Ureter (tissue), 1 donor: ENCODE data around the gene HAP1. TPM values are rescaled to one million over a fixed set of nuclear protein-coding genes. Genes with fewer than 3 reads are reported as not detected.
"Not testable (repeated sequence)": the region's sequence is repeated elsewhere in the genome, so short reads cannot be mapped to it uniquely, and the experiment has no call there.

ENCODE experiments used
- DNase-seq: peaks from one replicate; pipeline ENCODE4 v3.0.0-alpha.2; 2020; ENCODE audit warnings: low spot score
- total RNA-seq: library from RNA; stranded (reverse); gene quantifications from one replicate; pipeline ENCODE4 v1.2.4, GENCODE V29; 2023
- donor health status: DM: yes; HTN: yes; CAD: no.

The HAP1 gene, protein sequence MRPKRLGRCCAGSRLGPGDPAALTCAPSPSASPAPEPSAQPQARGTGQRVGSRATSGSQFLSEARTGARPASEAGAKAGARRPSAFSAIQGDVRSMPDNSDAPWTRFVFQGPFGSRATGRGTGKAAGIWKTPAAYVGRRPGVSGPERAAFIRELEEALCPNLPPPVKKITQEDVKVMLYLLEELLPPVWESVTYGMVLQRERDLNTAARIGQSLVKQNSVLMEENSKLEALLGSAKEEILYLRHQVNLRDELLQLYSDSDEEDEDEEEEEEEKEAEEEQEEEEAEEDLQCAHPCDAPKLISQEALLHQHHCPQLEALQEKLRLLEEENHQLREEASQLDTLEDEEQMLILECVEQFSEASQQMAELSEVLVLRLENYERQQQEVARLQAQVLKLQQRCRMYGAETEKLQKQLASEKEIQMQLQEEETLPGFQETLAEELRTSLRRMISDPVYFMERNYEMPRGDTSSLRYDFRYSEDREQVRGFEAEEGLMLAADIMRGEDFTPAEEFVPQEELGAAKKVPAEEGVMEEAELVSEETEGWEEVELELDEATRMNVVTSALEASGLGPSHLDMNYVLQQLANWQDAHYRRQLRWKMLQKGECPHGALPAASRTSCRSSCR
- total RNA-seq = 0.47 TPM

DNA sequence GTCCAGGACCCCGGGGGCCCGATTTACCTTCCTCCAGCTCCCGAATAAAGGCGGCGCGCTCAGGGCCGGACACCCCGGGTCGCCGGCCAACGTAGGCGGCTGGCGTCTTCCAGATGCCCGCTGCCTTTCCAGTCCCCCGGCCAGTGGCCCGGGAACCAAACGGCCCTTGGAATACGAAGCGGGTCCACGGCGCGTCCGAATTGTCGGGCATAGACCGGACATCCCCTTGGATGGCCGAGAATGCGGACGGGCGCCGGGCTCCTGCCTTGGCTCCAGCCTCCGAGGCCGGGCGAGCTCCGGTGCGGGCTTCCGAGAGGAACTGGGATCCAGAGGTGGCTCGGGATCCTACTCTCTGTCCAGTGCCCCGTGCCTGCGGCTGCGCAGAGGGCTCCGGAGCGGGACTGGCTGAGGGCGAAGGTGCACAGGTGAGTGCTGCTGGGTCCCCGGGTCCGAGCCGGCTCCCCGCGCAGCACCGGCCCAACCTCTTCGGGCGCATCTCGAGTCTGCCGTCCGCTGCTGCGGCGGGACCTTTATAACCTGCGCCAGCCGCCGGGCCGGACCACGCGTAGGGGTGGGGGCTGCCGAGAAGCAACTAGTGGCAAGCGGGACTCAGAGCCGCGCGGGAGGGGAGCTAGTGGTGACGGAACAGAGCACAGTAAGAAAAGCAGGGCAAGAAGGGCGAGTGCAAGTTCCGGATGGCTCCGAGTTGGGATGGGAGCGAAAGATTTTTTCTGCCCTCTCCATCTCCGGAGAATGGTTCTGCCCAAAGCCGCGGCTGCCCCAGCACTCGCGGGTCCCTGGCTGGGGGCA lies at the start of gene HAP1:
TSS of gene HAP1 (minus strand) at position 505 of the 810 bp plus-strand sequence. CDS start at position 496, 9 bp downstream.
- no peak for DNase-seq

DNA sequence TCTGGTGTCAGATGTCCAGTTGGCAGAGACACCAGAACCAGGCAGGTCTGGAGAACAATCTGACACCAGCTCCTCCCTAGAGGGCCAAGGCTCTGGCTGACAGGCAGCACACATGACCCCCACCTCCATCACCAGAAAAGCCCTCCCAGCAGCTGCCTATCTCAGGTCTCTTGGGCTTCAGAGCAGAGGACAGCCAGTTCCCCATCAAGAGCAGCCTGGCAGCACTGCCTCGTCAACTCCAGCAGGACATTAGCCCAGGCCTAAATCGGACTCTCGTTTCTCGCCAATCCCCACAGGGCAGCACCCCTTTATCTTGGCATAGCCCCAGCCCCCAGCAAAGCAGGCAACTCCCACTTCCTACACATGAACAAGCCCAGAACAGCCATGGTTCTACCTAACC lies 47.7 kb upstream of the HAP1 start:
- DNase-seq = no peak

DNA sequence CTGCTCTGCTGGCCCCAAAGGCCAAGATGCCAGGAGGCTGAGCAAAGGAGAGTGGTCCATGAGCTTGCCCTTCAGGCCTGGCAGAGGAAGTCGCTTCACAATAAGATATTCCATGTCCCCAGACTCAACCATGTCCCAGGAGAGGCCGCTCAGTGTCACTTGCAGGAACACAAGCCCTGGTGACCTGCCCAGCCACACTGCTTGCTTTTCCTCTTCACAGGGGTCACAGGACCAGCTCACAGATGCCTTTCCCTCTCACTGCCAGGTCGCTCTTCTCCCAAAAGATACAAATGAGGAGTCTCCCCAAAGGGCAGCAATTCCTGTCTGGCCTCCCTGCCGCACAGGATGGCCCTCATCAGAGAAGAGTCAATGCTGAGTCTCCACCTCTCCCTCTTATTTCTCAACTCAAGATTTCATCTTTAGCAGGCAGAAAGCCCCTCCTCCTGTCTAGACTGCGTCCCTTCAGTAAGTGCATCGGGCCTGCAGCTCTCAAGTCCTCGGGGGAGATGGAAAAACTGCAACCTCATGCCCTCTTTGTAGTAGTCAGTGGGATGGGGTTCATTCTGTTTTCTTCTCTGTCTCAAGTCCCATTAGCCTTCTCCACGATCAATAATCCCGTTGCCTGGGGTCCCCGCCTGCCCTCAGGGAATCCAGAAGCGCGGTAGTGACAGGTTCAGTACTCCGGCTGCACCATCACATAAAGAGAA lies 47.1 kb upstream of the HAP1 start:
- DNase-seq = no peak

DNA sequence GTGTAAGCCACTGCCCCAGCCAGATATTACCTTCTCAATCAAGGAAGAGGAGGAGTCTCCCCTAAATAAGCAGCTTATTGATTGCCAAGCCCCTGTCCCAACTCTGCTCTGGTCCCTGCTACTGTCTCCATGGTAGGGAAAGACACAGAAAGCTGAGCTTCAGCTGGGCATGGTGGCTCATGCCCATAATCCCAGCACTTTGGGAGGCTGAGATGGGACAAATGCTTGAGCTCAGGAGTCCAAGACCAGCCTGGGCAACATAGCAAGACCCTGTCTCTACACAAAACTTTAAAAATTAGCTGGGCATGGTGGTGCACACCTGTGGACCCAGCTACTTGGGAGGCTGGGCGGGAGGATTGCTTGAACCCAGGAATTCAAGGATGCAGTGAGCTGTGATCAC lies 45.5 kb upstream of the HAP1 start:
- no peak for DNase-seq

DNA sequence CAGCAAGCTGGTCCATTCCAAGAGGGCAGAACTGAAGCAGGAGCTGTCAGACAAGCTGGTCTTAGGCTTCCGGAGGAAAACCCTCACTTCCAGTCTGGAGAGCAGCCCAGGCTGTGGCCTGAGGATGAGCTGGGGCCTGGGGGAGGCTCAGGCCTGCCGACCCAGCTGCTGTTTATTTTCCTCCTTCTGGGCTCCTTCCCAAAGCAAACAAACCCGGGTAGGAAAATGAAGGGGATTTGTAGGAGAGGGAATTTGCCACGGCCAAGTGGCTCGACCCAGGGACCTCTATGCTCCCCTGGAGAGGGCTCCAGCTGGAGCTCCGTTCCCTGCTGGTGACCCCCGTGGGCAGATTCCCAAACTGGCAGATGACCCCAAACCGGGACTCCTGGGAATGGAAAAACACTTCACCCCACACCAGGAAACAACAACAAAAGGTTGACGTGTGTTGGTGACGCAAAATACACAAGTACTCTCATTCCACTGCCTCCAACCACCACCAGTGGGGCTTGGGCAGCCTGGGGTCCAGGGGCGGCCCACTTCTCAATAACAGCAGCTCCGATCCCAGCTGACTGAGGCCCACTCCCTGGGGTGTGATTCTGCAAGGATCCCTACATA lies 43.2 kb upstream of the HAP1 start:
- DNase-seq = peak; percentile 78

DNA sequence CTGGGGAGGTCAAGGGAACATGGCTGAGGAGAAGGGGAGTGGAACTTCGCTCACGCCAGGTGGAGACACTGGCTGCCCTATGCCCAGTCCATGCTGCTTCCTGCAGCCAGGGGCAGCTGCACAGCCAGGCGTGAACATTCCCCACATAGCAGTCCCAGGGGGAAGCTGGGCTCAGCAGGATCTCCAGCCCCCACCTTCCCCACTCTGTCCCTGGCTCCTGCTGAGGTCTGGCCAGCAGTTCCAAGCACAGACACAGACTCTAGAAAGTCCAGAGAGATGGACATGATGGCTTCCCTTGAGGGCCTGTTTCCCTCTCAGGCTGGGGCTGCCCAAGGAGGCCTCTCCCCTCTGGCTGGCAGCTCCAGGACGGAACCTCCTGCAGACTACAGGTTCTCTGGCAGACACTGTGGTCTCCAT lies 42.7 kb upstream of the HAP1 start:
- DNase-seq = no peak

DNA sequence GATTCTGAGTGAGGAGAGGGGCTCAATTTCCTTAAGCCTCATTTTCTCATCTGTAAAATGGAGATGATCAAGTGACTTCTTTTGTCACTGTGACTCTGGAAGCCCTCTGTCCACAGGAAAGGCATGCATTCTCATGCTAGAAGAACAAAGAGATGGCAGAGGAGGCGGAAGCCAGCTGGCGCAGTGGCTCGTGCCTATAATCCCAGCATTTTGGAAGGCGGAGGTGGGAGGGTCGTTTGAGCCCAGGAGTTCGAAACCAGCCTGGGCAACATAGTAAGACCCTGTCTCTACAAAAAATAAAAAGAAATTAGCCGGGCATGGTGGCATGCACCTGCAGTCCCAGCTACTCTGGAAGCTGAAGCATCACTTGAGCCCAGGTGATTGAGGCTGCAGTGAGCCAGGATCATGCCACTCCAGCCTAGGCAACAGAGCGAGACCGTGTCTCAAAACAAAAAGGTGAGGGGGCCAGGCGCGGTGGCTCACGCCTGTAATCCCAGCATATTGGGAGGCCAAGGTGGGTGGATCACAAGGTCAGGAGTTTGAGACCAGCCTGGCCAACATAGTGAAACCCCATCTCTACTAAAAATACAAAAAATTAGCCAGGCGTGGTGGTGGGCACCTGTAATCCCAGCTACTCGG lies 41.9 kb upstream of the HAP1 start:
- DNase-seq = not testable (repeated sequence)

DNA sequence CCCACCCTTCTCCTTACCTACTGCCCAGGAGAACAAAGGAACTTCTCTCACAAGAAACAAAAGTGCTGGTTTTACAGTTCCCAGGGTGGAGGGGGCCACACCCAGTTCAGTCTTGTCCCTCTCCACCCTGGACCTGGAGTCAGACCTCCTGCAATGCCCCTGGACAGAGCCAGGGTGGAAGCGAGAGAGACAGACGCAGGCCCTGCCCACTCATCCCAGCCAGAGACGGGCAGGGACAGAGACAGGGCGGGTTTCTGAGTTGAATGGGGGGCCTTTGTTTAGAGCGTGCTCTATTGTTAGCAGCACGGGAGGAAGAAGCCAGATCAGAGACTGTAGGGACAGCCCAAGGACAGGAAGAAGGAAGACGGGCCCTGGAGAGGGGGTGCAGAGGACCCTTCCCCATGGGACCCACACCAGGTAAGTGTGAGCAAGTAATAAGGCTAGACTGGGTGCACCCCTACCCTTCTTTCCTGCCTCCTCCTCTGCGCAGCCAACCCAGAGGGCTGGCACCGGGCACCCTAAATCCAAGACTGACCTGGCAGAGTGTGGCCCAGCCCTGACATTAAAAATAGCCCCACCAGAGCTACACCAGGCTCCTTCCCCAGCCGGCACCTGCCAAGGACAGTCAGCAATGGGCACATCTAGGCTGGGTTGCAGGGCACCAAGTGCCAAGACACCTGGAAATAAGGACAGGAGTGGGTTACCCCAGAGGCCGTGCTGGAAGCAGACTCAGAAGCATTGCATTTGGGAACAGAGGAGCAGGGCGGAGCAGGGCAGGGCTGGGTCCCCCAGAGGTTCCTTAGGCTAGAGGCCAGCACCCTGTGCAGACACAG lies 41.2 kb upstream of the HAP1 start:
- no peak for DNase-seq

DNA sequence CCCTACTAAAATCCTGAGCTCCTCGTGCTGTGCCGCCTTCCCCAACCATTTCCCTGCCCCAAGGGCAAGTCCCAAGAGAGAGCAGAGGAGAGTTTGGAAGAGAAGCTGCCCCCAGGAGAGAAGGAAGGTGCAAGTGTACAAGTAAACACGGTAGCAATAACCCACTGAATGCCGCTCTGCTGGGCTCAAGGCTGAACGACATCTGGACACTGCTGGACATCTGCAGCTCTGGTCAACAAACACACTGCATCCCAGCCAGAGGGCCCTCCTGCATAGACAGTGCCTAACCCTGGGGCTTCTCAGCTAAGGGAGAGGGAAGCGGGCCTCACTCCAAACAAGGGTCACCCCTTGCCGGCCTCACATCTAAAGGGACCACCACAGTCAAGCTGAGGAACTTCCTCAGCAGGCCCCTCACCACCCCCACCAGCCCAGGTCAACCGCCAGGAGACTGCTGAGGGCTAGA lies 39.3 kb upstream of the HAP1 start:
- no peak for DNase-seq

DNA sequence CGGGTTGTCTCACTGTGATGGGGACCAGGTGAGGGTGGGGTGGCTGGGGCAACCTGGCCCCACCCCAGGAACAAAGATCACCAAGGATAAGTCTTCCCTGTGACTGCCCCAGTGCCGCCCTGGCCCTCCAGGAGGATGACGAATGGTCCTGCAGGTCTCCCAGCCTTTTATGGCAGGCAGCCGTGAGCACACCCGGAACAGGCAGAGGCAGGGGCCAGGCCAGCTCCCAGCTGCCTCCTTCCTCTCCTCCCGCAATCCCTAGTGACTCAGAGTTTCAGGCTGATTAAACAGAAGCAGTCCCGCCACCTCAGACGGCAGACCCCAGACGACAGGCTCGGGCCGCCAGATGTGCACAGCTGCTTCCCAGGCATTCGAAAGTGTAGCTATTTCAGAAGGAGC lies 38.7 kb upstream of the HAP1 start:
- peak; percentile 89 for DNase-seq

DNA sequence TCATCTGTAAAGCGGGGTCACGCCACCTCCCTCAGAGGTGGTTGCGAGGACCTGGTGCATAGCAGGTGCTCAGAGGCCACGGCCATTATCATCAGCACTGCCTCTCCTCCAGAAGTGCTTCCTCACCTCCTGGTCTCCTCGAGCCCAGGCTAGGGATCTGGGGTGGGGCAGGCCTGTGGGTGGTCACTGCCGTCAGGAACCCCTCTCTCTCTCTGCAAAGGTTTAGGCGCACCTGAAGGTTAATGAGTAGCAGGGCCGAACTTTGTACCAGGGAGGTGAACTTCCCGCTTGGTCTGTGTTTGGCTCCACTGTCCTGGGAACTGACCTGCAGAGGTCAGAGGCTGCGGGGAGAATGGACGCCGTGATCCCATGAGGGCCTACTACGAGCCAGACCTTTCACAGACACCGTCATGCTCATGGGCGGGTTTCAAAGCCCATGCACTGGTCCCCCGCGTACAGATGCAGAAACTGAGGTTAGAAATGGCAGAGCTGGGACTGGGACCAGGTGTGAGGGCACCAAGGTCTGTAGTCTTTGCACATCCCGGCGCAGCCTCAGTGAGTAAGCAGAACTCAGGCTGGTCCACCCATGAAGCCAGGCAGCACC lies 38.2 kb upstream of the HAP1 start:
- DNase-seq = no peak

DNA sequence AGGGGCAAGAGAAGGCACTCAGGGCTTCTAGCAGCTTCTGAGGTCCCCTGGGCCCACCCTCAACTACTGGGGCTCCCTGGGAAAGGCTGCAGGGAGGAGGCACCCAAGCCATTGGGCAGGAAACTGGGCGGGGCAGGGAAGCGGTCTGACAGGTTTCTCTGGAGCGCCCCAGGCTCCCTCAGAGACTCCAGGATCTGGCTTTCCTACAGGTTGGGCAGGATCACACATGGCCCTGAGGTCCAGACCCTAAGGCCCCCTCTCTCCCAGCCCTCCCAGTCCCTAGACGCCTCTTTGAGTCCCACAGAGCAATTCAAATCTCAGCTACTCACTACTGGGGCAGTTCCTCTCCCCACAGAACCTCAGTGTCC lies 37.8 kb upstream of the HAP1 start:
- DNase-seq = peak; percentile 87

DNA sequence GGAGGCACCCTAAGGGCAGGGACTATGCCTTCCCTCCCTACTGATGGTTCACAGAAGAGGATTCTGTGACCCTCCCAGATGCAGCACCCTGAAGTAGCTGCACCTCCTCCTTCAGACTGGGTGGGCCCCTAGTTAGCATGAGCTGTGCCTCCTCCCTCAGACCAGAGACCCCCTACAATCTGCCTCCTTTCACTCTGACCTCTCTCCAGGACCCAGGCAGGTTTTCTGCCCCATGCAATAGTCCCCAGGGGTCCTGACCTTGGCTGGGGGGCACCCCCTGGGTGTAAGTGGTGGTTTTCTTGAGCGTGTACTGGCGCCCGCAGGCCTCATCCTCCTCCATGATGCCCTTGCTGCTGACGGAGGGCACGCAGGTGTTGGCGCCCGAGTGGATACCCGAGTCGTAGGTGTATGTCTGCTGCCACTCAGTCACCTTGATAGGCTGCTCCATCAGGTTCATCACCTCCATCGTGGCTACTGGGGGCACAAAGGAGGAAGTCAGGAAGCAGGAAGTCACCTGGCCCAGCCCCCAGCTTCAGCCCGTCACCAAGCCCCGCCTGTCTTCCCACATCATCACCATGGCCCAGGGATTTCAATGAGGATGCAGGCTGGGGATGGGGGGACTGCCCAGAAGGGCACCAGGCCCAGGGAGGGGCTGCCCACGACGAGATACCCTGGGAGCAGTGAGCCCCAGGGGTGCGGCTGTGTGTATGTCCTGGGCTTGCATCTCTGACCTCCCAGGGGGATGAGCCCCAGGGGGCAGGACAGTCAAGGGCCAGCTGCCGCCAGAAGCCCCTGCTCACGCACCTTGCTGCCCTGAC lies 37.2 kb upstream of the HAP1 start:
- no peak for DNase-seq

DNA sequence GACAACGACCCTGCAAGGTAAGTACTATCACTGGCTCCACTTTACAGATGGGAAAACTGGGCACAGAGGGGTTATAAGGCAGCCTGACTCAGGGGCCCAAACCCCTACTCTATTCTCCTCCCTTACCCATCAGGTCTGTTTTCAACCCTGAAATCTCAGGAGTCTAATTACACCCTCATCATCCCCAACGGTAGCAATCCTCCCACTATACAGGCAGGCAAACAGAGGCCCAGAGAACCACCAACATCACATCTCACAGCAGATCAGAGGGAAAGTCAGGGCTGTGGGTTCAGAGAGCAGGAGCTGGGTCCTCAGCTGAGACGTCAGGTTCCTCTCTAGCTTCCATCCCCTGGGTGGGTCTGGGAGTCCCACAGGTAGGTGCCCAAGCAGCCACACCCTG lies 35.5 kb upstream of the HAP1 start:
- DNase-seq = no peak

DNA sequence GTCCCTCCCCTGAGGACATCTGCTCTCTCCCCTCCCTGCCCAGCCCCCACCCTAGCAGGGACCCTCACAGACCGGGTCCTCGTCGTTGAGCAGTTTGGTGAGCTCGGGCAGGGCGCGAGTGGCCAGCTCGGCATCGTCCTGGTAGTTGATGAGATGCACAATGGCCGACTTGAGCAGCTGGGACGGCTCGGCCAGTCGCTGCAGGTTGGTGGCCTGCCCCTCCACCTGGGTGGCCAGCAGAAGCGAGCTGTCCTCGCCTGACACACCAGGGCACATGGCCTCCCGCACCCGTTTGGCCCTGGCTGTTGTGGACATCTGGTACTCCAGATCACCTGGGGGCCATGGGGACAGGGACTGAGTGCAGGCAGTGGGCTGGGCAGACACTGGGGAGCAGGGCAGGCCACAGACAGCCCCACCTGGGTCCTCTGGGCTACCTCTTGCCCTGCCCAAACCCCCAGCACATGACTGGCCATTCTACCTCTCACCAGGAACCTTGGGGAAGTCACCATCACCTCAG lies 35.0 kb upstream of the HAP1 start:
- DNase-seq = no peak

DNA sequence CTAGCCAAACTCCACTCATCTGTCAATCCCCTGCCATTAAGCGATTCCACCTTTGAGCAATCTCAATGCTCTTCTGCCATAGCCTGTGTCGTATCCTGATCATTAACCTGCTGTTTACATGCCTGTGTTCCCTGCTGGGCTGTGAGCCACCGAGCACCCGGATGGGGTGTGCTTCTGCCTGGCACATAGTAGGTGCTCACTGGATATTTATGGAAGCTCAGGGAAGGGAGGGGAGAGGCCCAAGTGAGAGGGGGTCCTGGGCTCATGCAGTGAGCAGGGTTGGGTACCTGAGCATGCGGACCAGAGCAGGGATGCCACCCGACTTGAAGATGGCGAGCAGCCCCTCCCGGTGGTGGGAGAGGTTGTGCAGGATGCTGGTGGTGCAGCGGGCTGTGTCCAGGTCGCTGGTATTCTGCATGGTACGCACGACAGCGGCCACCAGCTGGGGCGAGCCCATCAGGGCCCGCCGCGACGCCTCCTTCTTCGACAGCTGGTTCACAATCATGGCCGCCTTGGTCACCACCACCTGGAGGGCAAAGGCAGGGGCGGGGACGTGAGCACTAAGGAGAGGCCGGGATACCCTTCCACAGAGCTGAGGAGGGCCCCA lies 34.3 kb upstream of the HAP1 start:
- DNase-seq = no peak

DNA sequence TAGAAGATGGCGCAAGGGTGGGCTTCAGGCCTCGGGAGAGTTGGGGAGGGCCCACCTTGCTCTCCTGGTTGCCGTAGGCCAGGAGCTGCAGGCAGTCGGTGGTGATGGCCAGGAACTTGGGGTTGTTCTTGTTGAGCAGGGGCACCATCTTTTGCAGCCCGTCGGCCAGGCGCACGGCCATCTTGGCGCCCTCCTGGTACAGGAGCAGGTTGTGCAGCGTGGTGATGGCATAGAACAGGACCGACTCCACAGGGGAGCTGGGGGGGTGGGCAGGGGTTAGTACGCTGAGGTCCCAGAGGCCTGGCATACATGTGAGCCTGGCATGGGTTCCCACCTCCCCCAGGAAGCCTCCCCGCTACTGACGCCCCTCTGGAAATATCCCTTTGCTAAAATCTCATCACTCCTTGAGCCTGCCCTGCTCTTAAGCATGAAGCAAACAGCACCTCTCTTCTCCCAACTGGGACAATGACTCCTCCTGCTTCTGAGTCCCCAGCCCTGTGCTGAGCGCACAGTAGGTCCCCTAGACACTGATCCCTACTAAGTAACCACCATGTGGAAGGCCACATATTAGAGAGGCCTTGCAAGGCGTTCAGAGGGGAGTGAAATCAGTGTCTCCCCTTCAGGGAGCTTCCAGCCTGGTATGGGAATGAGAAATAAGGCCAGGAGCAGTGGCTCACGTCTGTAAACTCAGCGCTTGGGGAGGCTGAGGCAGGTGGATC lies 33.0 kb upstream of the HAP1 start:
- no peak for DNase-seq
